ENCODE measurements around the gene SVIL. TPM values are rescaled to one million over a fixed set of nuclear protein-coding genes. Genes with fewer than 3 reads are reported as not detected.
"Not testable (repeated sequence)": the region's sequence is repeated elsewhere in the genome, so short reads cannot be mapped to it uniquely, and the experiment has no call there.

The SVIL gene
- total RNA-seq, 2 experiments from 2014 or later = 1.0 to 3.7 TPM

- no peak for ATAC-seq
Observed at GRCh38 chr10:29508554-29509244, 126.1 kb downstream of the SVIL start.

DNA sequence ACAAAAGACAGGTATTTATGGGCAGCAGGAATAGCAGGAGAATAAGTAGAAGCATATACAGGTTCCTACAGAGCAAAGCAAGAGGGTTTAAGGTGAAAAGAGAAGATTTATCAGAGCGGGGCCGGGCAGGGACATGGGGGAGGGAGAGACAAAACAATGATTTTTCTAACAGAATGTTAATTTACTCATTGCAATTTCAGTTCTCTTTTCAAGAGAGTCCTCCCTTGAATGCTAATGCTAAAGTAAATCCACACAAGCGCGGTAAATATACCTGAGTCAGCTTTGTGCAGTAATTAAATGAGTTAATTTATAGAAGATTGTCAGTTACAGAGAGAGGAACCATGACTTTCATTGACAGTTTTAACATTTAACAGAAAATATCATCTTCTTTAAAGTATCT, 127.0 kb downstream of the SVIL start:
- H3K36me3 Mint-ChIP-seq, CTCF ChIA-PET, H3K27me3 Mint-ChIP-seq: not testable (repeated sequence)

More at GRCh38 chr10:29508554-29509244, 126.1 kb downstream of the SVIL start:
- Mint-ChIP-seq H3K4me3 (no peak overlapping the region), H3K27me3 (peaks cover 2% of the 10 kb centered on the region), H3K4me1 (no peaks in the 10 kb centered on the region), H3K36me3 (no peaks in the 10 kb centered on the region), H3K9me3 (ENCODE audit: low read depth) (no peaks in the 10 kb centered on the region), H3K27ac (no peak overlapping the region)
- CTCF ChIA-PET = interaction anchor here (1.4 to 2.1 kb wide), 3 partner anchors 11 to 63 kb away, joined by 3 to 8 read pairs (median 4); no protein-coding TSS in a partner anchor
- no peak for DNase-seq

DNA sequence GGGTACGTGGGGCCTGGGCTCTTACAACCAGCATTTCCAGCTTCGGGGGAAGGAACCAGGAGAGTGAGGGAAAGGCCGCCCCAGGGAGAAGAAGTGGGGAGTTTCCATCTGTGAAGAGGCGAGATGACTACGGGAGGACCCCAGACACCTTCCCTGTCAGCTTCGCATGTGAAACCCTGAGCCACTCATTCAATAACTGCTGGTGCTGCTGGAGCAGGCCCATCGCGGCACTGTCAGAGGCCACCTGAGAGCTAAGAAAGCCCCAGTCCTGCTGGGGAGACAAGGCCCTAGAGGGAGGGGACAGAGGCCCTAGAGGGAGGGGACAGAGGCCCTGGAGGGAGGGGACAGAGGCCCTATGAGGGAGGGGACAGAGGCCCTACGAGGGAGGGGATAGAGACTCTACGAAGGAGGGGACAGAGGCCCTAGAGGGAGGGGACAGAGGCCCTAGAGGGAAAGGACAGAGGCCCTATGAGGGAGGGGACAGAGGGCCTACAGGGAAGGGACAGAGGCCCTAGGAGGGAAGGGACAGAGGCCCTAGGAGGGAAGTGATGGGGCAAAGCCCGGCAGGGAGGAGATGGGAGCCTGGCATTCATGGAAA, 128.3 kb downstream of the SVIL start:
- CTCF ChIA-PET; H3K27me3 Mint-ChIP-seq; DNase-seq; H3K4me1 Mint-ChIP-seq; ATAC-seq; H3K9me3 Mint-ChIP-seq (ENCODE audit: low read depth); H3K27ac Mint-ChIP-seq; H3K36me3 Mint-ChIP-seq; H3K4me3 Mint-ChIP-seq: not testable (repeated sequence)

More for the DNA sequence above, 127.0 kb downstream of the SVIL start:
- H3K4me3 Mint-ChIP-seq; H3K27ac Mint-ChIP-seq; DNase-seq; H3K4me1 Mint-ChIP-seq; H3K9me3 Mint-ChIP-seq (ENCODE audit: low read depth); ATAC-seq: not testable (repeated sequence)

DNA sequence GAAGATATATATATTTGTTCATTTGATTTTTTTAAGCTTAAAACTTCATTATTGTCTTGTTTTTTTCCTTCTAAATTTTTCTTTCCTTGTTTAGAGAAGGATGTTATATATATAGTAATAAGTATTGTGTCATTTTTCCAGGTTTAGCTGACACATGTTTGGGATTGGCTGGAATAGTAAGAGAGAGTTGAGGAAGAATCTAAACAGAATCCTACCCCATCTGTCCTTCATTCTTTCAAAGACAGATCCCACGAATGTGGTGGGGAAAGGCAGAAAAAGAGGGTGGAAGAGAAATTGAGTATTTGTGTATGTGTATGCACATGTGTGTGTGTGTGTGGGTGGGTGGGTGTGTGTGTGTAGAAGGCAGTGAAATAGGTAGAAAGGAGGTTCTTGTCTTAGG, 132.4 kb downstream of the SVIL start:
- no peak overlapping the region for H3K27ac Mint-ChIP-seq
- ATAC-seq (no peak), DNase-seq (no peak)
- CTCF ChIA-PET = interaction anchor here (1.2 to 2.2 kb wide), 2 partner anchors 11 to 56 kb away, joined by 3 to 6 read pairs; no protein-coding TSS in a partner anchor
- no peaks in the 10 kb centered on the region for H3K36me3 Mint-ChIP-seq
- peaks cover 2% of the 10 kb centered on the region for H3K27me3 Mint-ChIP-seq
- no peaks in the 10 kb centered on the region for H3K9me3 Mint-ChIP-seq (ENCODE audit: low read depth)
- H3K4me1 Mint-ChIP-seq = no peaks in the 10 kb centered on the region
- H3K4me3 Mint-ChIP-seq = no peak overlapping the region

- Mint-ChIP-seq H3K36me3 (no peaks in the 10 kb centered on the region), H3K4me3 (no peak overlapping the region), H3K4me1 (no peaks in the 10 kb centered on the region), H3K27ac (no peak overlapping the region), H3K9me3 (ENCODE audit: low read depth) (no peaks in the 10 kb centered on the region), H3K27me3 (peaks cover 2% of the 10 kb centered on the region)
- ATAC-seq (no peak), DNase-seq (no peak)
- CTCF ChIA-PET = interaction anchor here (1.2 kb wide), 1 partner anchor 11 kb away, joined by 3 read pairs; no protein-coding TSS in a partner anchor
Observed at GRCh38 chr10:29501692-29502091, 133.1 kb downstream of the SVIL start.

DNA sequence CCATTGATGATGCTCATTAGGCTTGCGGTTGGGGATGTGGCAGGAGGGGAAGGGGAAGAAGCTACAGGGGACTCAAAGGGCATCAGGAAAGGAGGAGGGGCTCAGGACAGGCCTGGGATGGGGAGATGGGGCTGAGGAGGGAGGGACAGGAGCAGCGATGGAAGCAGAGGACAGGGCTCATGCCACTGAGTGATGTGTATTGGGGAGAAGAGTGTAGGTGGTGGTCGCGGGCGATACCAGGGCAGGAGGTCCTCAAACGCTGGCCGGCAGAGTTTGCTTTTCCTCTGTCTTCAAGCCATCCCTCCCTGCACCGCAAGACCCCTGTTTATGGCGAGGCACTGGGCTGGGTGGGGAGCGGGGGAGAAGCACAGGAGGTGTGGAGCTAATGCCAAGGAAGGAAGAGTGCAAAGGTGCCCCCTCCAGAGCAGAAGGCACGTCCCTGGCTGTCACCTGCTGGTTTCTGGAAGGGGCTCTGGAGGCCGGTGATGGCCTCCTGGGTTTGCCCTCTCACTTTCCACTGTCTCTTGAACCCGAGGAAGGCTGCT, 134.7 kb downstream of the SVIL start:
- CTCF ChIA-PET = no interaction called here
- Mint-ChIP-seq H3K27ac (no peak overlapping the region), H3K4me3 (no peak overlapping the region), H3K4me1 (peaks cover 2% of the 10 kb centered on the region), H3K27me3 (peaks cover 2% of the 10 kb centered on the region), H3K9me3 (ENCODE audit: low read depth) (no peaks in the 10 kb centered on the region), H3K36me3 (no peaks in the 10 kb centered on the region)
- DNase-seq (no peak), ATAC-seq (no peak)

GRCh38 chr10:29496341-29497162, 138.2 kb downstream of the SVIL start:
- ATAC-seq (peak; percentile 88), DNase-seq (peak; percentile 75)
- CTCF ChIA-PET = interaction anchor here (0.6 to 2.8 kb wide), 23 partner anchors 8 to 129 kb away, joined by 3 to 27 read pairs (median 6); no protein-coding TSS in a partner anchor
- Mint-ChIP-seq H3K4me1 (peaks cover 2% of the 10 kb centered on the region), H3K27ac (no peak overlapping the region), H3K27me3 (no peaks in the 10 kb centered on the region), H3K9me3 (ENCODE audit: low read depth) (no peaks in the 10 kb centered on the region), H3K4me3 (no peak overlapping the region), H3K36me3 (no peaks in the 10 kb centered on the region)

- H3K36me3 Mint-ChIP-seq = no peaks in the 10 kb centered on the region
- peaks cover 2% of the 10 kb centered on the region for H3K4me1 Mint-ChIP-seq
- no peak overlapping the region for H3K27ac Mint-ChIP-seq
- H3K27me3 Mint-ChIP-seq = no peaks in the 10 kb centered on the region
- DNase-seq (no peak), ATAC-seq (no peak)
- CTCF ChIA-PET = interaction anchor here (1.1 to 2.8 kb wide), 7 partner anchors 9 to 109 kb away, joined by 3 to 27 read pairs (median 6); no protein-coding TSS in a partner anchor
- no peak overlapping the region for H3K4me3 Mint-ChIP-seq
- H3K9me3 Mint-ChIP-seq (ENCODE audit: low read depth) = no peaks in the 10 kb centered on the region
Observed at GRCh38 chr10:29495366-29495765, 139.4 kb downstream of the SVIL start.

DNA sequence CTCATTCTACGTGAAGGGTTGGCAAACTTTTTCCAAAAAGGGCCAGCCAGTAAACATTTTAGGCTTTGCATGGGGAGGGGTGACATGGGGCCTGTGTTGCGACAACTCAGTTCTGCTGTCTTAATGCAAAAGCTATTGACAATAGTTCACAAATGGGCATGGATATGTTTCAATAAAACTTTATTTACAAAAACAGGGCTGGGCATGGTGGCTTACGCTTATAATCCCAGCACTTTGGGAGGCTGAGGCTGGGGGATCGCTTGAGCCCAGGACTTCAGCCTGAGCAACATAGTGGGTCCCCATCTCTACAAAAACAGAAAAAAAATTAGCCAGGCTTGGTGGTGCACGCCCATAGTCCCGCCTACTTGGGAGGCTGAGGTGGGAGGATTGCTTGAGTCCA, 141.1 kb downstream of the SVIL start:
- Mint-ChIP-seq H3K4me1 (peaks cover 2% of the 10 kb centered on the region), H3K27me3 (no peaks in the 10 kb centered on the region), H3K4me3 (no peak overlapping the region), H3K27ac (no peak overlapping the region), H3K36me3 (no peaks in the 10 kb centered on the region), H3K9me3 (ENCODE audit: low read depth) (no peaks in the 10 kb centered on the region)
- no peak for DNase-seq
- no peak for ATAC-seq
- CTCF ChIA-PET = interaction anchor here (1.8 to 2.0 kb wide), 2 partner anchors 23 to 48 kb away, joined by 4 read pairs; no protein-coding TSS in a partner anchor

GRCh38 chr10:29492774-29493173, 142.0 kb downstream of the SVIL start:
- DNase-seq (no peak), ATAC-seq (no peak)
- Mint-ChIP-seq H3K36me3 (peaks cover 1% of the 10 kb centered on the region), H3K9me3 (ENCODE audit: low read depth) (no peaks in the 10 kb centered on the region), H3K4me3 (no peak overlapping the region), H3K27me3 (no peaks in the 10 kb centered on the region), H3K27ac (no peak overlapping the region), H3K4me1 (peaks cover 6% of the 10 kb centered on the region)
- CTCF ChIA-PET = no interaction called here

GRCh38 chr10:29491918-29492317, 142.9 kb downstream of the SVIL start:
- H3K27ac Mint-ChIP-seq = no peak overlapping the region
- ATAC-seq (no peak), DNase-seq (no peak)
- peaks cover 14% of the 10 kb centered on the region for H3K4me1 Mint-ChIP-seq
- no peaks in the 10 kb centered on the region for H3K27me3 Mint-ChIP-seq
- no peak overlapping the region for H3K4me3 Mint-ChIP-seq
- CTCF ChIA-PET = no interaction called here
- H3K36me3 Mint-ChIP-seq = peaks cover 4% of the 10 kb centered on the region
- H3K9me3 Mint-ChIP-seq (ENCODE audit: low read depth) = no peaks in the 10 kb centered on the region

DNA sequence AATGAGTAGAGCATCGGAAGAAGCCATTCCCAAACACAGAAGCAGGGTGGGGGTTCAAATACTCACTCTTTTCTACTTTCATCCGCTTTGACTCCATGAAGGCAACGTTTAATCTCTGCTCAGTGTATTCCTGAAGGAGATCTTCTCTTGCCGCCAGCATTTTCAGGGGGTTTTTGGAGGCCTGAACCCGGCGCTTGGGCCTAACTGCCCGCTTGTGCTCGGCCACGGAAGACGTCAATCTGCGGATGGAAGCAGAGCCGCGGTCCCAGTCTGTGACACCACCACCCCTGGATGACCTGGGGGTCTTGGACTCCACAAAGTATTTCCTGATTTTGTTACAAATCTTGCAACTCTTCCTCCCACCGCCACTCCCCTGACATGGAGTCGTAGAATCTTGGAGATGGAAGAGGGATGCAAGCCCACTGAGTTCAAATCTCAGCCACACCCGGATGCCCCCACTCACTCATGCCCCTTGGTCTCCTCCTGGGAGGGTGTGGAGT, 143.9 kb downstream of the SVIL start:
- not testable (repeated sequence) for ATAC-seq; DNase-seq; H3K27ac Mint-ChIP-seq; H3K4me3 Mint-ChIP-seq; H3K9me3 Mint-ChIP-seq (ENCODE audit: low read depth); H3K27me3 Mint-ChIP-seq; H3K36me3 Mint-ChIP-seq
- peaks cover 23% of the 10 kb centered on the region for H3K4me1 Mint-ChIP-seq
- CTCF ChIA-PET = interaction anchor here (1.3 kb wide), 1 partner anchor 45 kb away, joined by 4 read pairs; no protein-coding TSS in a partner anchor

- H3K4me3 Mint-ChIP-seq; H3K9me3 Mint-ChIP-seq (ENCODE audit: low read depth); H3K27ac Mint-ChIP-seq; H3K27me3 Mint-ChIP-seq; DNase-seq; CTCF ChIA-PET; H3K36me3 Mint-ChIP-seq: not testable (repeated sequence)
- peaks cover 39% of the 10 kb centered on the region for H3K4me1 Mint-ChIP-seq
- peak; percentile 47 for ATAC-seq
Observed at GRCh38 chr10:29488471-29488870, 146.3 kb downstream of the SVIL start.

All from activated CD8-positive, alpha-beta memory T cell treated with anti-CD3 and anti-CD28 coated beads, Interleukin-2, amount 10 ng/mL, durations not matched to agents 7 days and 5 days (primary cell).